ENCODE data around the gene TRAF2. TPM values are rescaled to one million over a fixed set of nuclear protein-coding genes. Genes with fewer than 3 reads are reported as not detected.
"Not testable (repeated sequence)": the region's sequence is repeated elsewhere in the genome, so short reads cannot be mapped to it uniquely, and the experiment has no call there.

TRAF2 gene
- total RNA-seq, 4 donors from 2014 or later = 2.9 to 7.7 (median 6.1) TPM

GRCh38 chr9:136840877-136841645, 45.3 kb upstream of the TRAF2 start:
- TF ChIP-seq CTCF (IDR thresholded peaks at IDR 0.05; ENCODE audit: low read depth) = no peak

- TF ChIP-seq CTCF (IDR thresholded peaks at IDR 0.05; ENCODE audit: low read depth) = not testable (repeated sequence)
Observed at GRCh38 chr9:136842380-136842948, 43.9 kb upstream of the TRAF2 start, which contains the start of gene AJM1. TSS of gene AJM1 (plus strand) at chr9:136842478. CDS start at chr9:136844415, 1,937 bp downstream.

GRCh38 chr9:136844761-136845464, 41.4 kb upstream of the TRAF2 start:
- no peak for TF ChIP-seq CTCF (IDR thresholded peaks at IDR 0.05; ENCODE audit: low read depth)

GRCh38 chr9:136845465-136846260, 40.7 kb upstream of the TRAF2 start:
- TF ChIP-seq CTCF (IDR thresholded peaks at IDR 0.05; ENCODE audit: low read depth) = no peak

- no peak for TF ChIP-seq CTCF (IDR thresholded peaks at IDR 0.05; ENCODE audit: low read depth)
Observed at GRCh38 chr9:136846376-136847087, 39.8 kb upstream of the TRAF2 start.

- TF ChIP-seq CTCF (IDR thresholded peaks at IDR 0.05; ENCODE audit: low read depth) = no peak
Observed at GRCh38 chr9:136847088-136847825, 39.1 kb upstream of the TRAF2 start.
